Activated CD4-positive, CD25-positive, alpha-beta regulatory T cell treated with anti-CD3 and anti-CD28 coated beads, Interleukin-2, amount 50 U/mL, for 16 hours (primary cell): ENCODE data around the gene KRT33A.

Source experiments
- DNase-seq: peaks from one replicate; pipeline ENCODE4 v3.0.0-alpha.2; 2020; ENCODE audit warnings: low read depth, low spot score

KRT33A gene

DNA sequence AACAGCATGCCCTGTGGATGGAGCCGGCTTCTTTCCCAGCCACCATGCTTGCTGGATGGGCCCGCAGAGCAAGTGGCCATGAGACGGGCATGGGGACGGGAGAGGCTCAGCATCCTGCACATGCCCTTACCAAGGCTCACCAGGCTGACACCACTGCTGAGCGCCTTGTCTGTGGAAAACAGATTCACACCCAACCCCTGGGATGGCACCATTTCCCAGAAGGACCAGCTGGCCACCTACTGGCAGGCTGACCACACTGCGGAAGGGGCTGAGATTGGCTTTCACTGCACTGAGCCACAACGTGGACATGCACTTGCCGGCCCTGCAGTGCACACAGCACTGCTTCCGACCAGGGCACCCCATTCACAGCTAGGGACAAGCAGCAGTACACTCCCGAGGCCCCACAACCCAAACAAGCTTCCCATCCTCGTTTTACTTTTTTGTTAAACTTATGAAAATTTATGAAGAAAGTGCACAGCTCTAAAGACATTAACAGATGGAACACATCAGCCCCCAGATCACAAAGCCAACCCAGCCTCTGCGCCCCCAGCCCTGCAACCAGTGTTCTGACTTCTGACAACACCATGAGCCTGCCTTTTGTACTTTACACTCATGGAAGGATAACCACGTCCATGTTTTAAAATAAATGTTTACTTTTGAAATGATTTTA, 21.2 kb downstream of the KRT33A start:
- DNase-seq = no peak

DNA sequence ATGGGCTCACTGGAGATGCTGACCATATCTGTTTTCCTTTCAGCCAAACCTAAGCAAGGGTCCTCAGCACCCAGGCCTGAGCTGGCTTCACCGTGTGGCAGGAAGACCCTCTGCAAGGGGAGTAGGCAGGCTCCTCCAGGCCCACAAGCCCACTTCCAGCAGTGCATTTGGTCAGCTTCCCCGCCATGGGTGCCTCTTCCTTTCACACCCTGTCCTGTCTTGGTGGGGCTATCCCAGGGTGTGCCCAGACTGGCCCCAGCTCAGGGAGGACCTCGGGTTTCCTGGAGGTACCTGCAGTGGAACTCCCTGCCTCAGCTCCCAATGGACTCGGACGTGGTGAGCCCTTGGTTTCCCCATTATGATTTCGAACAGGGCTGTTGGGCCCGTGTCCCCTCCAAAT, 22.4 kb downstream of the KRT33A start:
- no peak for DNase-seq

DNA sequence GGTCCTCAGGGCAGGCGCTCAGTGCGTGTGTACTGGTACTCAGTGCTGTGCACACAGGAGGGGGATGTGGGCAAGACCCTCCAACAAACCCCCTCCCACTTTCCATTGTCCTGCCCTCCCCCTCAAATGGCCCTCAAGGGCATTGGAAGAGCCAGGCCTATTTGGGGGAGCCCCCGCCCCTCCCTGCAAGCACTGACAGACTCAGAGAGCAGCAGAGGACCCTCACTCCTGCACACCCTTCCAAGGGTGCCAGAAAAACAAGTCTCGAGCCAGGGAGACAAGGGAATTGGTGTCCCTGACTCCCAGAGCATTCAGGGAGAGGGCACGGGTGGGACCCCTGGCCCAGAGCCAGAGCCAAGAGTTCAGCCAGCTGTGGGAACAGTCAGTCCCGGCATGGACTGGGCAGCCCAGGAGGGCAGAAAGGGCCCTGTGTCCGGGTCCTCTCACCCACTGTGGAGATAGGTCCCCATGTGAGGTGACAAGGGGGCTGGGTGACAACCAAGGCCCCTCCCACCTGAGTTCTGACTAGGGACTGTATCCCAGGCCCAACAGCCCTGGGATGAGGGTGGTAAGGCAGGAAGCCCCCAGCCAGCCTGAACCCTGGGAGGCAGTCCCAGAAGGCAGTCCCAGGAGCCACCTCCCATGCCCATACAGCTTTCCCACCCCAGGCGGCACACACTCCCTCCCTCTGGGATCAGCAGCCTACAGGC, 23.1 kb downstream of the KRT33A start:
- DNase-seq = no peak

DNA sequence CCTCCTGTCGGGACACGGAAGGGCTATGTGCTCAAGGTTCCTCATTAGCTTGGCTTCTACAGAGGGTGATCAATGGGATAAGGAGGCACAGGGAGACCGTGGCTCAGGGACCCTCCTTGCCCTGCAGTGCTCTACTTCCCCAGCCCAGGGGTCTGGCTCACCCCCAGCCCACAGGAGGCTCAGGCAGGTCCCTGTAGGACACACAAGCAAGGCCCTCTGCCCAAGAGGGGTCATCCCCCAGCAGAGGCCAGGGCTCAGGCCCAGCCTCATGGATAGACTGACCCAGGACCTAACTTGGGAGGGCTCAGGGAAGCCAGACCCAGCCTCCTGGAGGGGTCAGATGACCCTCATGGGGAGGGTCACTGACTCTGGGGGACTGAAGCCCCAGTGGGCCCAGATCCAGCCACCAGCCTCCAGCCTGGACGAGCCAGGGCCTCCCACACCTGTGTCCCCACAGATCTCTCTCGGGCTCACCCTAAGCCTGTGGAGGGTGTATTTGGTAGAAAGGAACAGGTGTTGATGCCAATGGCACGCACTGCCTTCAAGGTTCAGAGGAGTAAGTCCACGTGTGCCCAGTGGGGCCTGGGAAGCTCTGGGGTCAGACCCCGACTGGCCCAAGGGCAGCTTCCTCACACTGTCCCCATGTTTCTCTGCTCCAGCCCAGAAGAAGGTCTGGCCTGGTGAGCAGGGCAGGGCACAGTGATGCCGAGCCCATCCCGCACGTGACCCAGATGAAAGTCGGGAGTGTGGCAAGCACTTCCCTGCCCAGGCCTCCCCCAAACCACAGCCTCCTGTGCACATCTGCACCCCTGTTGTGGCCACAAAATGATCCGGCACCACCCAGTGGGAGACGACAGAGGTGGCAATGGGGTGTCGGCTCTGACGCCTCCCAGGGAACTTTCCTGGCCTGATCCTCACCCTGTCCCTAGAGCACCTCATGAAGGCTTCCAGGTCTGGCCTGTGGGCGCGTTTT, 24.2 kb downstream of the KRT33A start:
- DNase-seq = no peak

DNA sequence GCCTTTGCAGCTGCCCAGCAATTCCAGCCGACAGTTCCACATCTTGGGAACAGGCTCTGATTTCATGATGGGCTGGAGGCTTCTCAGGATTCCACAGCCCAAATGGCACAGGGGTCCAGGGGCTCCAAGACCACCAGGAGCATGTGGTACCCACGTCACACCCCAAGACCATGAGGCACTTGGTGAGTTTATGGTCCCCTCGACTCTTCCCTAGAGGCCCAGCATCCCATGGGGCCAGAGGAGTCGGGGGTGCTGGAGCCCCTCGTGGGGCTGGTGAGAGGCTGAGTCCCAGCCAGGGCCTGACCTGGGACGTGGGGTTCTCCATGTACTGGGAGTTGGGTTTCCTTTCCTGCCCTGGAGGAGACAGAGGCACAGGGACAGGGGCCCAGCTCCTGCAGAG, 25.0 kb downstream of the KRT33A start:
- no peak for DNase-seq

DNA sequence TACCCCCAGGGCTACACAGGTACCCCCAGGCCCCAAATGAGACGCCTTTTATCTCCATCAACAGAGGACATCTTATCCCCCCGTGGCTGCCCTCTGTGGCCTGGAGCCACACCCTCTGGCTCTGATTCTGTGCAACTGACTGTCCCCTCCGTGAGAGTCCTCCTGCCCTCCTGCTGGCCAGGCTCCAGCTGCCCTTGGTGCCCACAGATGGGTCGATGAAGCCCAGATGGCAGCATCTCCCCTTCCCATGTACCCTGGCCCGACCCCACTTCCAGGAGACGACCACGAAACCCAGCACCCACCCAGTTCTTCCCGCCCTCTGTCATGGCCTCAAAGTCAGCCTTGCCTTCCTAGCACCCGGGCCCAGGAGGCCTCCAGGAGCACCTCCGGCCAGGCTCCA, 25.5 kb downstream of the KRT33A start:
- no peak for DNase-seq

DNA sequence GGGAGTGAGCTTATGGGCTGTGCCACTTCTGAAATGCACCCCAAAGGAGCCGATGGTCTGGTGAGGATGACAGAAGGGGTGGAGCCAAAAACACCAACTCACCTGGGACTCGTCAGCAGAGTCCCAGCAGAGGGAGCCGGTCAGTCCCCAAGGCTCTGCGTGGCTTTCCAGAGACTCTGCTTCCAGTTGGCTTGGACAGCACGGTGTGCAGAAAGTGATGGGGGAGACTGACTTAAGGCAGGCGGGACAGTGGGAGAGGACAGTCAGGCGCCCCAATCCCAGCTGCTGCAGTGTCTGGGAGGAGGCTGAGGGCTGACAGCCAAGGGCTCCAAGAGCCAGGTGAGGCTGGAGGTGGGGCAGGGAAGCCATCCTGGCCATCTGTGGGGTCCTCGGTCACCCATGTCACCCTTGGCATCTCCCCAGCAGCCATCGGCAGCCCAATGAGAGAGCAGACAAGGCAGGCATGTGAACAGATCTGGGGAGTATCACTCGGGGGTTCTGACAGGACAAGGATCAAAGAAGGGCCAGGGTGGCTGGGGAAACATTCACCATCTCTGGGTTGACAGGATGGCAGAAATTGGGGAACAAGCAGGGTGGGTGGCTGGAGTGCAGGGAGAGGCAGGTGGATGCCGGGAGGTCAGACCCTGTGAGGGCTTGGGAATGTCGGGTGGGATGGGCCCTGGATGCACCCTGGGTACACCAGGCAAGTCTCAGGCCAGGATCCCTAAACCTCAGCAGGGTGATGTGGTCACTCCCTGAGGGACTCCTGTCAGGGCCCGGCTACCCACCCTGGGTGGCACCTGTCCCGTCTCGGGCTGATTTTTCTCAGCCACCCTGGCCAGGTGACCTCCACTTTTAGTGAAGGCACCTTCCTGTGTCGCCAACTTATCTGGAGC, 26.2 kb downstream of the KRT33A start:
- DNase-seq = no peak

DNA sequence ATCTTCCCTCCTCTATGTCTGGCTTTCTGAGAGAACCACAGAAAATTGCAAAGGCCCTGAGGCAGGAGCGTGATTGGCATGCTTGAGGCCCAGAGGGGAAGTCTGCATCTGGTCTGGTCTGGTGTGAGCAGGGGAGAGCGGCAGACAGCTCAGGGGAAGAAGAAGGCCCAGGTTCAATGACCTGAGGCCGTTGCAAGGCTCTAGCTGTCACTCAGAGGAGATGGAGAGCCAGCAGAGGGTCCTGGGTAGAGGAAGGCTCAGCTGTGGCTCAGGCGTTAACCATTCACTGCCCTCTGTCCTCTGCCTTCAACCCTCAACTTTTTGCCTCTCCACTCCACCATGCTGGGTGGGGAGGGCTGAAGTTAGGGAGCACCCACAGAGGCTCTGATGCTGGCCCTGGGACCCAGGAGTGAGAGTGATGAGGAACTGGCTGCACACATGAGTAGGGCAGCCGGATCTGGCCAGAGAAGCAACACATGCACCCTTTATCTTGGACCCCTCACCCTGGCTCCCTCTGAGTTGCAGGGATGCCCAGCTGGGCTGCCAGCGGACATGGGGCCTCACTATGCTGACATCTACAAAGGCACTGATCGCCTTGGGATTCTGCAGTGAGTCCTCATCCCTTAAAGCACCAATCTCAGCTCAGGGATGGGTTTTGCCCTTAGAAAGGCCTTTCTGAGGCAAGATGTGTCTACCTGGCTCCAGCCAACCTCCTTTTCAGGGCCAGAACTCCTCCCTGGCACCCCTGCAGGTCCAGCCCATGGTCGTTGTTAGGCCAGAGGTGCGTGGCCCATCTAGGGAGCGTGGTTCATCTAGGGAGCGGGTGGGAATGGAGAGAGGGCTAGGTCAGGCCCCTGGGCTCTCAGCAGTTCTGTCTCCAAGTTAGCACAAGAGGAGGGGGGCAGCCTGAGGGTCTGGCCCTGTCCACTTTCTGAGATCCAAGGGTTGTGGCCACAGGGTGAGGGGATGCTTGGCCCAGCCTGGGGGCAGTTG, 27.4 kb downstream of the KRT33A start:
- no peak for DNase-seq

DNA sequence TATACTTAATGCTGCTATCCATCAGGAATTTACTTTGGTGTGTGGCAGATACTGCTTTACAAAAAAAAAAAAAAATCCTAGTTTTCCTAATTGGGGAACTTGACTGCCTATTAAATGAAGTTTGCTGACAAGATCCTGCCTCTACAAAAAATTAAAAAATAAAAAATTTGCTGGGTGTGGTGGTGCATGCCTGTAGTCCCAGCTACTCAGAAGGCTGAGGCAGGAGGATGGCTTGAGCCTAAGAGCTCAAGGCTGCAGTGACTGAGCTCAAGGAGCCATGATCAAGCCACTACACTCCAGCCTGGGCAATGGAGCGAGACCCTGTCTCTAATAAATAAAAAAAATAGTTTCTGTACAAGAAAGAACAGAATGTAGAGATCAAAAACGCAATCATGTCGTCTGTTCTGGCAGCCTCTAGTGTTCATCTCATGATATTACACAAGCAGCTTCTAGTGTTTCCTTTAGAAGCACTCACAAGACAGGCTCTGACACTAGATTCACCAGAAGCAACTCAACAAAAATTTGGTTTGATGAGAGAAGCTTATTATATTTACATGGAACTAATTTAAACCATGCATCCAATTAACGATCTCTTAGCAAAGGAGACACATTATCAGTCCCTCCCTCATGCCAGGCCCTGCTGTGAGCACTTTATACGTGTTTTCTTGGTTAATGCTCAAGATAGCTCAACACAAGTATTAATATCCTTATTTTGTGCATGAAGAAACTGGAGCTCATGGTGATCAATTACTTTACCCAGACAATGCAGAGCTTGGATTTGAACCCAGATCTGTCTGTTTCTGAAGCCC, 28.3 kb downstream of the KRT33A start:
- no peak for DNase-seq

DNA sequence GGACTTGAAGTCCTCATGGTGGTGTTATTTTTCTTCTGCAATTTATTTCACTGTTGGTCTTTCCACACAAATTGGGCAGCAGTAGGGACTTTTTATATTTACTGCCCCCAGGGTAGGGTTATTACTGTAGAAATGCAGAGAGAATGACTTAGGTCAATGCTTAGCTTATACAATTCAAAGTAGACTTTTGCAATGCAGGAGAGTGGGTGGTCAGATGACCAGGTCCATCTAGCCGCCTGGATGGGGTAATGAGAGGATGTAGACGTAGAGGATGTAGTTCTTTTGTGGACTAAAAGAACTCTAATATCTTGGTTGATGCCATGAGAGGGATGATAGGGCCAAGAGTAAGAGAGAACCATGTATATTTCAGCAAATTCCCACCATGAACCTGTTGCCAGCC, 32.4 kb downstream of the KRT33A start:
- DNase-seq = no peak

DNA sequence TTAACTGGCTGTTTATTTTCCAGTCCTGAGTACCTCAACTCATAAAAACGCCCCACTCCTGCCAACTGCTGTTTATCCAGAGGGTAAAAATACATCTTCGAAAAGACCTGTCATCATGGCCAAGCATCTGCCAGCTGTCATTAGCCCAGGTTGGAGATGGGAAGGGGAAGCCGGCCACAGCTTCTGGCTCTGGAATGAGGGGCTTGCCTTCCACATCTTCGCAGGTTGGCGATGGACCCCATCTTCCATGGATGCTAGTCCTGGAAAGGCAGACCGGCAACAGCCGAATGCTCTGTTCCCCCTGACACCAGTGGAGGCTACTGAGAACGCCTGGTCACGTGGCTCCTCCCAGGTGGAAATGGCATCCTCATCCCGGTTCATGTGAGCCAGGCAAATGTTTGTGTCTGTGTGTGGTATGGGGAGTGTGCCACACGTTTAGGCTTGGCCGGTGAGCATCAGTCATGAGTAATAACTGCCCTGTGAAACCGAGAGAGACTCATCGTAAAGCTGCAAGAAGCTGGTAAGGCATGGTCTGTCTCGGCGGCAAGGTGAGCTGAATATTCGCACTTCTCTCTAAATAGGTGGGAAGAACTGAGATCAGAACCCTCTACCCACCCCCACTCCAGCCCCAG, 34.7 kb downstream of the KRT33A start:
- no peak for DNase-seq

DNA sequence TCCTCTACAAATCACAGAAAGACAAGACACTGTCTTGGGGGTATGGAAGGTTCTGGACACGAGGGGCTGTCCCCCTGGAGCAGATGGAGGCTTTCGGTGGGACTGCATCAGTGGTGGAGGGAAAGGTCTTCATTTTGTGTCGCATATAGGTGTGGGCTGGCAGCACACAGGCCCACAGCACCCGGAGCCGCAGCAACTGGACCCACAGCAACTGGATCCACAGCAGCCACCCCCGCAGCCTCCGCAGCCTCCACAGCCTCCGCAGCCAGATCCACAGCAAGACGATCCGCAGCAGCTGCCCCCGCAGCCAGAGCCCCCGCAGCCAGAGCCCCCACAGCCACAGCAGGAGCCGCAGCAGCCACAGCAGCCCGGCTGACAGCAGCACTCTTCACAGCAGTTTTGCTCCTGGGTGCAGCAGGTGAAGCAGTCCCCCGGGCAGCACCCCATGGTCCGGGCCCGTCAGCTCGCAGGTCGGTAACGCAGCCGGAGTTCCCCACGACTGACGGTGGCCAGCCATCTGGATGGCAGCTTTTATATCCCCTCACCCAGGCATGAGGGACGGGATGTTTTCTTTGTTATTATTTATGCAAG, 35.3 kb downstream of the KRT33A start, which contains the start of gene KRTAP17-1:
KRTAP17-1 (minus strand) TSS at position 507 of the 591 bp plus-strand sequence; CDS start at position 447, 60 bp downstream.
- DNase-seq = no peak

DNA sequence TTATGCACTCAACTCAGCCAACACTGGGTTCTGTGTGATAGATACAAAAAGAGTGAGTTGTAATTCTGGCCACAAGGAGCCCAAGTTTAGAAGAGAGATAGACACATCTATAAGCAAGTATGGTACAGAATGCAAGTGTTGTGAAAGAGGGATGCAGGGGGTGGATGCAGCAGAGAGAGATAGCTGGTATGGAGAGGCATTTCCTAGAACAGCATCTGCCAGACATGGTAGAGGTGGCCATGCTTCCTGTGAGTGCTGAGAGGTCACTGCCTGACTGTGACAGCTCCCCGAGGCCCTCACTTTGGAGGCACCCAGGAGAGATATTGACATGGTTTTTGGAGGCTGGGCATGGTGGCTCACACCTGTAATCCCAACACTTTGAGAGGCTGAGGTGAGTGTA, 39.5 kb downstream of the KRT33A start:
- no peak for DNase-seq

DNA sequence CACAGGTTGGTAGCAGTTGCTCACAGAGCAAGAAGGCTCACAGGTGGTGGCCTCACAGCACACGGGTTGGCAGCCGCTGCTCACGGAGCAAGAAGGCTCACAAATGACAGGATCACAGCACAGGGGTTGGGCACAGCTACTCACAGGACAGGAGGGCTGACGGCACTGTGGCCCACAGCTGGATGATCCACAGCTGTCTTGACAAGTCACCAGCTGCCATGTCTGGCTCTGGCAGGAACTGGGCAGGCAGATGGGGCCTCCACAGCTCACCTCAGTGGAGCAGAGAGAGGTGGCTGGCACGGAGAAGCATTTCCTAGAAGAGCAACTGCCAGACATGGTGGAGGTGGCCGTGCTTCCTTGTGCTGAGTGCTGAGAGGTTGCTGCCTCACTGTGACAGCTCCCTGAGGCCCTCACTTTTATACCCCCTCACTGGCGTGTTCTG, 41.7 kb downstream of the KRT33A start, which contains the start of gene KRTAP16-1:
KRTAP16-1 (minus strand) TSS at position 392 of the 442 bp plus-strand sequence; CDS start at position 336, 56 bp downstream.
- peak; percentile 11 for DNase-seq

DNA sequence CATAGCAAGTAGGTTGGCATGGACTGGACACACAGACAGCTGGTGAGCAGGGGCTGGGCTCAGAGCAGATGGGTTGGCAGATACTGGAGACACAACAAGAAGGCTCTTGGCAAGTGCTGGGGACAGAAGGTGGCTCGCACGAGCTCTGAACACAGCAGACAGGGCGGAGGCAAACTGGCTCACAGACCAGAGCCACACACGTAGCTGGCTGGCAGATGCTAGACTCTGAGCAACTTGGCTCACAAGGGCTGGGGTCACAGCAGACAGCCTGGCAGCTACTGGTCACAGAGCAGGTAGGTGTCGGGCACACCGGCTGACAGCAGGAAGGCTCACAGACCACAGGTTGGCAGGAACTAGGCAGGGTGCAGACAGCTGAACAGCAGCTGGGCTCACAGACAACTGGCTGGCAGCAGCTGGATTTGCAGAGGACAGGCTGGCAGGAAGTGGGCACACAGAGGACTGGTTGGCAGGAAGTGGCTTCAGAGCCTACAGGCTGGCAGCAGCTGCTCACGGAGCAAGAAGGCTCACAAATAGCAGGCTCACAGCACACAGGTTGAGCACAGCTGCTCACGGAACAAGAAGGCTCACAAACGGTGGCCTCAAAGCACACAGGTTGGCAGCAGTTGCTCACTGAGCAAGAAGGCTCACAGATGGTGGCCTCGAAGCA, 42.2 kb downstream of the KRT33A start:
- peak; percentile 54 for DNase-seq

DNA sequence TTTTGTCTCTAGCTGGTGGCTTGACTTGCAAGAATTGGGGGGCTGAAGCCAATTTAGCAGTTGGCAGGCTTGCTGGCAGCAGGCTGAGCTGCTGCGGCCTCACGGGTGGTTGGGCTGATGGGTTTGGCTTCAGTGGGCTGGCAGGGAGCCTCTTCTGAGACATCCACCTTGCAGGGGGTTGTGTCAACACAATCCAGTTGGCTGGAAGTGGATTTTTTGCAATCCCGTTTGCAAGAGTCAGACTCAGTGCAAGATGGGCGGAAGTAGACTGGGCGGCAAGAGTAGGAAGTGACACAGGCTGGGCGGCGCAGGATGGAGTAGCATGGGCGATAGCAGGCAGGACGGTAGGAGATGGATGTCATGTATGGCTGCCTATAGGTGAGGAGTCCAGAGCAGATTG, 43.0 kb downstream of the KRT33A start:
- DNase-seq = no peak

DNA sequence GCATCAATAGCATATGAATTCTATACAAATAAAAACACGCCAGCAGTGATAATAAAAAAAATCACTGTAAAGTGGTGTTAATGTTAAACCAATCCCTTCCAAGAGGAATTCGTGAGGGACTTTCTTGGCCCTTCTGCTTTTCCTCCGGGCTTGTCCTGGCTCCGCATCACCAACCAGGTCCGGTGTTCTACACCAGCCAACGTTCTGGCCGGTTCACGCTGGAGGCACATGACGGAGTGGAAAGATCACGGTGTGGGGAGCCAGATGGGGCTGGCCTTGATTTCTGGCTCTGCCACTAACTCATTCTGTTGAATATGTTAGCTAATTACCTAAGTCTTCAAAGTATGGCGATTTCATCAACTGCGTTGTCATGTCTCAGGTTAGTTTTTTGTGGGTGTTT, 46.5 kb downstream of the KRT33A start:
- DNase-seq = no peak
